ENCODE measurements around the gene ASB8.
A peak's percentile ranks its signal among the peaks of the same experiment; 100 is the strongest.

The ASB8 gene

GRCh38 chr12:48157018-48157888 lies at the start of gene ASB8:
TSS of gene ASB8 (minus strand) at chr12:48157515. CDS start at chr12:48153496, 4,019 bp downstream.
- peak; percentile 97 for DNase-seq

- no peak for DNase-seq
Measured at GRCh38 chr12:48203192-48203591, 45.9 kb upstream of the ASB8 start, which contains the start of gene OR10AD1. TSS of gene OR10AD1 (minus strand) at chr12:48203292. CDS start at chr12:48203292, 0 bp downstream.

GRCh38 chr12:48202766-48203165 lies 45.5 kb upstream of the ASB8 start:
- DNase-seq, result no peak

- DNase-seq, result no peak
Measured at GRCh38 chr12:48201516-48201915, 44.2 kb upstream of the ASB8 start.

- DNase-seq, result no peak
Measured at GRCh38 chr12:48201091-48201490, 43.8 kb upstream of the ASB8 start.

GRCh38 chr12:48199774-48200221 lies 42.5 kb upstream of the ASB8 start:
- DNase-seq, result no peak

GRCh38 chr12:48198985-48199384 lies 41.7 kb upstream of the ASB8 start:
- DNase-seq, result no peak

GRCh38 chr12:48198672-48198971 lies 41.3 kb upstream of the ASB8 start:
- DNase-seq, result no peak

GRCh38 chr12:48197971-48198671 lies 40.8 kb upstream of the ASB8 start:
- peak; percentile 96 for DNase-seq

GRCh38 chr12:48197549-48197970 lies 40.2 kb upstream of the ASB8 start:
- DNase-seq, result peak; percentile 26

GRCh38 chr12:48194799-48195201 lies 37.5 kb upstream of the ASB8 start:
- DNase-seq, result no peak

- no peak for DNase-seq
Measured at GRCh38 chr12:48193623-48194022, 36.3 kb upstream of the ASB8 start.

- DNase-seq, result no peak
Measured at GRCh38 chr12:48192861-48193260, 35.5 kb upstream of the ASB8 start.

- DNase-seq, result no peak
Measured at GRCh38 chr12:48191096-48191495, 33.8 kb upstream of the ASB8 start.

GRCh38 chr12:48189331-48190125 lies 32.2 kb upstream of the ASB8 start:
- DNase-seq, result peak; percentile 60

GRCh38 chr12:48187916-48188695 lies 30.8 kb upstream of the ASB8 start:
- DNase-seq, result no peak

- DNase-seq, result no peak
Measured at GRCh38 chr12:48185181-48185919, 28.0 kb upstream of the ASB8 start.

GRCh38 chr12:48184549-48184922 lies 27.2 kb upstream of the ASB8 start:
- no peak for DNase-seq

GRCh38 chr12:48183876-48184548 lies 26.7 kb upstream of the ASB8 start:
- no peak for DNase-seq

GRCh38 chr12:48183091-48183875 lies 26.0 kb upstream of the ASB8 start, which contains the start of gene CCDC184:
TSS of gene CCDC184 (plus strand) at chr12:48183644. CDS start at chr12:48184123, 479 bp downstream.
- peak; percentile 63 for DNase-seq
